DND-41 (cell line): Measurements from ENCODE around the gene ACIN1.
A peak's percentile ranks its signal among the peaks of the same experiment; 100 is the strongest.

Experiments used
- ATAC-seq: fragments of 200-7000 bp; cut with Tn5 transposase; 3 replicates; pipeline ENCODE4 v1.9.1; 2021; ENCODE audit warnings: low read depth; ENCODE audit not compliant: insufficient read depth
- DNase-seq: peaks from one replicate; pipeline ENCODE4 v3.0.0-alpha.2; 2020
- H2AFZ ChIP-seq: 2 replicates; pipeline ENCODE4 v1.6.0; 2012; ENCODE audit warnings: low read depth, low read length
- H3K27ac ChIP-seq: 2 replicates; pipeline ENCODE4 v1.5.1; 2012; ENCODE audit warnings: low read length, inconsistent platforms
- H3K27me3 ChIP-seq: fragments of 200-600 bp; sonication (generic); 2 replicates; pipeline ENCODE4 v1.6.0; 2012; ENCODE audit warnings: low read length, mild to moderate bottlenecking, inconsistent platforms; ENCODE audit not compliant: insufficient read depth, poor library complexity
- H3K36me3 ChIP-seq: 2 replicates; pipeline ENCODE4 v1.5.1; 2012; ENCODE audit warnings: low read length, inconsistent platforms; ENCODE audit not compliant: insufficient read depth
- H3K4me1 ChIP-seq: 2 replicates; pipeline ENCODE4 v1.5.1; 2012; ENCODE audit warnings: mild to moderate bottlenecking, low read length; ENCODE audit not compliant: insufficient read depth
- H3K4me2 ChIP-seq: 2 replicates; pipeline ENCODE4 v1.6.0; 2012; ENCODE audit warnings: mild to moderate bottlenecking, moderate library complexity, low read length, inconsistent platforms; ENCODE audit not compliant: insufficient read depth
- H3K4me3 ChIP-seq, 2 experiments: fragments of 200-600 bp in 1 of 2; shearing (Covaris generic) in 1 of 2; 2 replicates each; pipeline ENCODE4 v1.5.1; 2012 to 2016; ENCODE audit warnings: inconsistent platforms in 2 of 2, low read length in 2 of 2, mild to moderate bottlenecking in 2 of 2, low read depth in 1 of 2, moderate library complexity in 1 of 2
- H3K79me2 ChIP-seq: 2 replicates; pipeline ENCODE4 v1.6.0; 2012; ENCODE audit warnings: low read length, inconsistent platforms; ENCODE audit not compliant: insufficient read depth
- H3K9ac ChIP-seq: 2 replicates; pipeline ENCODE4 v1.6.0; 2012; ENCODE audit warnings: low read depth, mild to moderate bottlenecking, inconsistent platforms, low read length, moderate library complexity
- H3K9me3 ChIP-seq: 2 replicates; pipeline ENCODE4 v1.5.1; 2012; ENCODE audit warnings: low read length, moderate library complexity, mild to moderate bottlenecking, inconsistent platforms; ENCODE audit not compliant: insufficient read depth, severe bottlenecking
- H4K20me1 ChIP-seq: 2 replicates; pipeline ENCODE4 v1.6.0; 2012; ENCODE audit warnings: low read length; ENCODE audit not compliant: insufficient read depth
- EZH2 ChIP-seq: IDR thresholded peaks from 3 replicates; pipeline ENCODE4 v1.6.1; 2012; ENCODE audit warnings: borderline replicate concordance, low read depth, mild to moderate bottlenecking, moderate library complexity, low read length, inconsistent platforms; ENCODE audit not compliant: severe bottlenecking
- TF ChIP-seq, protein P1 (sequence below): IDR thresholded peaks from 2 replicates; pipeline ENCODE4 v1.5.1; 2012; ENCODE audit warnings: borderline replicate concordance, low read length, moderate library complexity, mild to moderate bottlenecking; ENCODE audit not compliant: poor library complexity, severe bottlenecking; ENCODE audit errors: extremely low read depth

Gene ACIN1, protein sequence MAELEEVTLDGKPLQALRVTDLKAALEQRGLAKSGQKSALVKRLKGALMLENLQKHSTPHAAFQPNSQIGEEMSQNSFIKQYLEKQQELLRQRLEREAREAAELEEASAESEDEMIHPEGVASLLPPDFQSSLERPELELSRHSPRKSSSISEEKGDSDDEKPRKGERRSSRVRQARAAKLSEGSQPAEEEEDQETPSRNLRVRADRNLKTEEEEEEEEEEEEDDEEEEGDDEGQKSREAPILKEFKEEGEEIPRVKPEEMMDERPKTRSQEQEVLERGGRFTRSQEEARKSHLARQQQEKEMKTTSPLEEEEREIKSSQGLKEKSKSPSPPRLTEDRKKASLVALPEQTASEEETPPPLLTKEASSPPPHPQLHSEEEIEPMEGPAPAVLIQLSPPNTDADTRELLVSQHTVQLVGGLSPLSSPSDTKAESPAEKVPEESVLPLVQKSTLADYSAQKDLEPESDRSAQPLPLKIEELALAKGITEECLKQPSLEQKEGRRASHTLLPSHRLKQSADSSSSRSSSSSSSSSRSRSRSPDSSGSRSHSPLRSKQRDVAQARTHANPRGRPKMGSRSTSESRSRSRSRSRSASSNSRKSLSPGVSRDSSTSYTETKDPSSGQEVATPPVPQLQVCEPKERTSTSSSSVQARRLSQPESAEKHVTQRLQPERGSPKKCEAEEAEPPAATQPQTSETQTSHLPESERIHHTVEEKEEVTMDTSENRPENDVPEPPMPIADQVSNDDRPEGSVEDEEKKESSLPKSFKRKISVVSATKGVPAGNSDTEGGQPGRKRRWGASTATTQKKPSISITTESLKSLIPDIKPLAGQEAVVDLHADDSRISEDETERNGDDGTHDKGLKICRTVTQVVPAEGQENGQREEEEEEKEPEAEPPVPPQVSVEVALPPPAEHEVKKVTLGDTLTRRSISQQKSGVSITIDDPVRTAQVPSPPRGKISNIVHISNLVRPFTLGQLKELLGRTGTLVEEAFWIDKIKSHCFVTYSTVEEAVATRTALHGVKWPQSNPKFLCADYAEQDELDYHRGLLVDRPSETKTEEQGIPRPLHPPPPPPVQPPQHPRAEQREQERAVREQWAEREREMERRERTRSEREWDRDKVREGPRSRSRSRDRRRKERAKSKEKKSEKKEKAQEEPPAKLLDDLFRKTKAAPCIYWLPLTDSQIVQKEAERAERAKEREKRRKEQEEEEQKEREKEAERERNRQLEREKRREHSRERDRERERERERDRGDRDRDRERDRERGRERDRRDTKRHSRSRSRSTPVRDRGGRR

DNA sequence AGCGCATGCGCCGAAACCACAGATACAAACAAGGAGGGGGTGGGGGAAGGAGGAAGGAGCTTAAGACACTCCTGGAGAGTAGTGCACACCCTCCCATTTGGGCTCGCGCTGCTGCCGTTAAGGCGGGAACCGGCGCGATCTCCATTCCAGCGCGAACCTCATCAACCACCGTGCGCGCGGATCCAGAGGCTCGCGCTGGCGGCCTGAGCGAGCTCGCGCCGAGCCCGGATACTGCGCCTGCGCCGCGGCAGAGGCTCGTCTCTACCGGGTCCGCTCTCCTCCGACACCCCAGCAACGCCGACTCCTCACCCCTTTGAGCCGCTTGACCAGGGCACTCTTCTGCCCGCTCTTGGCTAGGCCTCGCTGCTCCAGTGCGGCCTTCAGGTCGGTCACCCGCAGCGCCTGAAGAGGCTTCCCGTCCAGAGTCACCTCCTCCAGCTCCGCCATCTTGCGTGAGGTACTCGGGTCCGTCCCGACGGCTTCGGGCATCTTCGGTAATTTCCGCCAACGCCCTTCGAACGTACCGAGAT lies at the start of gene ACIN1:
ACIN1 (minus strand) TSS at position 471 of the 530 bp plus-strand sequence; CDS start at position 447, 24 bp downstream.
- no peaks in the 10 kb centered on the region for H3K9me3 ChIP-seq
- H3K4me3 ChIP-seq: peak within 1 kb of the TSS; percentile 82 to 88
- peak within 1 kb of the TSS; percentile 86 for H3K9ac ChIP-seq
- H2AFZ ChIP-seq: peak within 1 kb of the TSS; percentile 92
- DNase-seq (peak; percentile 87), ATAC-seq (peak; percentile 51)
- peaks cover 52% of the 10 kb centered on the region for H3K36me3 ChIP-seq
- H3K27me3 ChIP-seq: no peaks in the 10 kb centered on the region
- no peak for TF ChIP-seq EZH2
- TF ChIP-seq, protein P1, sequence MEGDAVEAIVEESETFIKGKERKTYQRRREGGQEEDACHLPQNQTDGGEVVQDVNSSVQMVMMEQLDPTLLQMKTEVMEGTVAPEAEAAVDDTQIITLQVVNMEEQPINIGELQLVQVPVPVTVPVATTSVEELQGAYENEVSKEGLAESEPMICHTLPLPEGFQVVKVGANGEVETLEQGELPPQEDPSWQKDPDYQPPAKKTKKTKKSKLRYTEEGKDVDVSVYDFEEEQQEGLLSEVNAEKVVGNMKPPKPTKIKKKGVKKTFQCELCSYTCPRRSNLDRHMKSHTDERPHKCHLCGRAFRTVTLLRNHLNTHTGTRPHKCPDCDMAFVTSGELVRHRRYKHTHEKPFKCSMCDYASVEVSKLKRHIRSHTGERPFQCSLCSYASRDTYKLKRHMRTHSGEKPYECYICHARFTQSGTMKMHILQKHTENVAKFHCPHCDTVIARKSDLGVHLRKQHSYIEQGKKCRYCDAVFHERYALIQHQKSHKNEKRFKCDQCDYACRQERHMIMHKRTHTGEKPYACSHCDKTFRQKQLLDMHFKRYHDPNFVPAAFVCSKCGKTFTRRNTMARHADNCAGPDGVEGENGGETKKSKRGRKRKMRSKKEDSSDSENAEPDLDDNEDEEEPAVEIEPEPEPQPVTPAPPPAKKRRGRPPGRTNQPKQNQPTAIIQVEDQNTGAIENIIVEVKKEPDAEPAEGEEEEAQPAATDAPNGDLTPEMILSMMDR: no peak
- peaks cover 38% of the 10 kb centered on the region for H4K20me1 ChIP-seq
- peak within 1 kb of the TSS; percentile 96 for H3K4me2 ChIP-seq
- peak within 1 kb of the TSS; percentile 93 for H3K27ac ChIP-seq
- peaks cover 81% of the 10 kb centered on the region for H3K79me2 ChIP-seq
- peaks cover 32% of the 10 kb centered on the region for H3K4me1 ChIP-seq

DNA sequence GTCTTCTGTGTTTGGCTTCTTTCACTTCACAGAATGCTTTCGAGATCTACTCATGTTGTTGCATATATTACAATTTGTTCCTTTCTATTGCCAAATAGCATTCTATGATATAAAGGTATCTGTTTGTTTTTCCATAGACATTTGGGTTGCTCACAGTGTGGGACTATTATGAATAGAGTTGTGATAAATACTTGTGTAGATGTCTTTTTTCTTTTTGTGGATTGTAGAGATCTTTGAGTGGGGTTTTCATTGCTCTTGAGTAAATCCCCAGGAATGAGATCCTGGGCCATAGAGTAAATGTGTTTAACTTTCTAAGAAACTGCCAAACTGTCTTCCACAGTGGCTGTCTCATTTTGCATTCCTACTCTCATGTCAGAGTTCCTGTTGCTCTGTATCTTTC lies 49.0 kb upstream of the ACIN1 start:
- no peaks in the 10 kb centered on the region for H3K36me3 ChIP-seq
- no peak overlapping the region for H2AFZ ChIP-seq
- H3K27ac ChIP-seq: no peak overlapping the region
- H3K4me2 ChIP-seq: no peak overlapping the region
- H3K27me3 ChIP-seq: peaks cover 43% of the 10 kb centered on the region
- no peaks in the 10 kb centered on the region for H3K79me2 ChIP-seq
- no peak overlapping the region for H3K9ac ChIP-seq
- DNase-seq (no peak), ATAC-seq (no peak)
- no peaks in the 10 kb centered on the region for H3K9me3 ChIP-seq
- H3K4me3 ChIP-seq: no peak overlapping the region
- TF ChIP-seq EZH2: no peak
- TF ChIP-seq, protein P1: no peak
- peaks cover 2% of the 10 kb centered on the region; the same call in 1 of the 2 replicates for H4K20me1 ChIP-seq
- H3K4me1 ChIP-seq: no peaks in the 10 kb centered on the region

GRCh38 chr14:23142826-23143225 lies 47.9 kb upstream of the ACIN1 start:
- no peak overlapping the region for H3K4me2 ChIP-seq
- peaks cover 49% of the 10 kb centered on the region for H3K27me3 ChIP-seq
- H3K4me3 ChIP-seq: no peak overlapping the region
- no peaks in the 10 kb centered on the region for H3K79me2 ChIP-seq
- H3K27ac ChIP-seq: no peak overlapping the region
- H2AFZ ChIP-seq: no peak overlapping the region
- peaks cover 2% of the 10 kb centered on the region; the same call in 1 of the 2 replicates for H4K20me1 ChIP-seq
- no peaks in the 10 kb centered on the region for H3K9me3 ChIP-seq
- DNase-seq (no peak), ATAC-seq (no peak)
- no peak for TF ChIP-seq EZH2
- TF ChIP-seq, protein P1: no peak
- no peaks in the 10 kb centered on the region for H3K4me1 ChIP-seq
- no peaks in the 10 kb centered on the region for H3K36me3 ChIP-seq
- H3K9ac ChIP-seq: no peak overlapping the region
